Duodenal mucosa (tissue), 2 donors: ENCODE data around the gene PBX1.

Experiments used
- H3K27ac ChIP-seq: one replicate; pipeline ENCODE4 v1.7.0; 2013; ENCODE audit warnings: low read depth, low read length
- H3K27me3 ChIP-seq, 2 donors: one replicate each; pipeline ENCODE4 v1.7.0; 2013; ENCODE audit warnings: low read length in 2 of 2, control low read depth in 1 of 2; ENCODE audit not compliant: insufficient read depth in 2 of 2, control insufficient read depth in 1 of 2
- H3K36me3 ChIP-seq, 2 donors: one replicate each; pipeline ENCODE4 v1.7.0; 2013; ENCODE audit warnings: low read length in 2 of 2, control low read depth in 1 of 2; ENCODE audit not compliant: insufficient read depth in 2 of 2, control insufficient read depth in 1 of 2
- H3K4me1 ChIP-seq, 2 donors: one replicate each; pipeline ENCODE4 v1.7.0; 2013; ENCODE audit warnings: low read length in 2 of 2, control low read depth in 1 of 2; ENCODE audit not compliant: insufficient read depth in 2 of 2, control insufficient read depth in 1 of 2
- H3K4me3 ChIP-seq, 2 donors: one replicate each; pipeline ENCODE4 v1.7.0; 2013; ENCODE audit warnings: low read length in 2 of 2, low read depth in 1 of 2
- H3K9ac ChIP-seq, 2 donors: one replicate each; pipeline ENCODE4 v1.7.0; 2013; ENCODE audit warnings: low read length in 2 of 2, low read depth in 1 of 2
- H3K9me3 ChIP-seq, 2 donors: one replicate each; pipeline ENCODE4 v1.7.0; 2013; ENCODE audit warnings: low read length in 2 of 2, control low read depth in 1 of 2; ENCODE audit not compliant: control insufficient read depth in 1 of 2

PBX1 gene

DNA sequence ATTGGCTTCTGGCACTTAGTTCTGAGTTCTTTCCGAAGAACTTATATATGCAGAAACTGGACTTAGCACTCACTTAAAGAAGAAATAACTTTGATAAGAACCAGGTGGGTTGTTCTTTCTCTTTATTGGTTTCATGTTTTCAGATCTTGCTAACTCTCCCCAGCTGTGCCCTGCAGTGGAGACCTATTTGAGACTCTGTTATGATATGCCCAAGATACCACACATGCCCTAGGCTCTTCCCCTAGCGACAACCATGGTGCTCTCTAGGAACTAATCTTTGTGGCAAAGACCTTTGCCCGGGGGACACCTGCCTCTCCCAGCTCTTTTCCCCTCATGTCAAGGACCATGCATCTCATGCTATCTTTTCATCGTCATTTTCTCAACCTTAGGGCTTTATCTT, 128.8 kb downstream of the PBX1 start:
- Histone ChIP-seq H3K27me3 (no peaks in the 10 kb centered on the region), H3K36me3 (no peaks in the 10 kb centered on the region), H3K9ac (no peak overlapping the region), H3K27ac (no peak overlapping the region), H3K9me3 (no peaks in the 10 kb centered on the region), H3K4me1 (peaks cover 29 to 58% of the 10 kb centered on the region in 2 donors), H3K4me3 (no peak overlapping the region)

DNA sequence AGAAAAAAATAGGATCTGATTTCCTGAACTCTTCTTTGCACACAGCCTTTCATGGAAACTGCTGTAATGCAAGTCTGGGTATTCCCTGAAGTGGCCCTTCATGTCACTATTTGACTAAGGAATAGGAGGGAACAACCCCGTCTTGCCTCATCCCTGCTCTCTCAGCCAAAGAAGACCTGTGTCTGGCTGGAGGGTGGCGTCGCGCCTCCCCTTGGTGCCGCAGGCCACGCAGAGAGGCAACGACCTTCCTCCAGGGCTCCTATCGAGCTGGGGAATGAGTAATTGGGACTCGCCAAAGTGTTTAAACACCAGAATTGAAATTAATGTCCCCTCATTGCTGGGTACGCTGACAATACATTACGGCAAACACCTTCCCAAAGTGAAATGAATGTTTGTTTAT, 129.8 kb downstream of the PBX1 start:
- Histone ChIP-seq H3K4me3 (no peak overlapping the region), H3K27ac (no peak overlapping the region), H3K9me3 (no peaks in the 10 kb centered on the region), H3K27me3 (no peaks in the 10 kb centered on the region), H3K4me1 (peaks cover 20 to 53% of the 10 kb centered on the region in 2 donors), H3K36me3 (no peaks in the 10 kb centered on the region), H3K9ac (no peak overlapping the region)

DNA sequence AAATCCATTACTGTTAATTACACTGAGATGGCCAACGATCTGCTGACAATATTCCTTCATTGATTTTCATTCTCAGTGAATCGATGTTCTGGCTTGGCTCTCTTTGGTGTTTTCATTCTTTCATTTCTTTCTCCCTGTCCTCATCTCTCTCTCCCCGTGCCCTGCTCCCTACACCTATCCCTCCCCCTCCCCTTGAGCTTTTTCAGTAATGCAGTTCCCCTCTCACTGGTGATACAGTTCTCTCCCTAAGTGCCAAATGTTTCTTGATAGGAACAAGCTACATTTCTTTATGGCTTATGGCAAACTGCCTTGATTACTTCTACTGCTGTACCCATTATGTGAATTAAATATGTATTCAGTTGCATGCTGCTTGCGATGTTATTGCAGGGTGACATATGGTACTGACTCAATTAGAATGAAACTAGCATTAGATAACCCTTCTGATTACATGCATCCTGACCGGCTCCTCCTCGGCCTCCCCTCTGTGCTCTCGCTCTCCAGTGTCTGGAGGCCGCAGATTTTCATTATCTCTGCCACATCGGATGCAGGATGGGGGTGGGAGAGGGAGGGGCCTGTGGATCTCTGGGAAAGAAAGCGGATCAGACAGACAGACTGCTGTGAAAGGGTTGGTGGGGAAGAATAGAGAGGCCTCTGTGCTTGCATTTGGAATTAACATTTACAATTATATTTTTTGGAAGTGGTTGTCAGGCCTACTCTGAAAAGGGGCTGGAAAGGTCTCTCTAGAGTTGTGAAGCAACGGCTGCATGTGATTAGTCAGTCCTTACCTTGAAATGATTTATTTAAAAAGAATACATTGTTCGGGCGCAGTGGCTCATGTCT, 130.9 kb downstream of the PBX1 start:
- Histone ChIP-seq H3K27me3 (no peaks in the 10 kb centered on the region), H3K27ac (no peak overlapping the region), H3K9ac (no peak overlapping the region), H3K9me3 (no peaks in the 10 kb centered on the region), H3K4me3 (no peak overlapping the region), H3K36me3 (no peaks in the 10 kb centered on the region), H3K4me1 (peaks cover 21 to 53% of the 10 kb centered on the region in 2 donors)

DNA sequence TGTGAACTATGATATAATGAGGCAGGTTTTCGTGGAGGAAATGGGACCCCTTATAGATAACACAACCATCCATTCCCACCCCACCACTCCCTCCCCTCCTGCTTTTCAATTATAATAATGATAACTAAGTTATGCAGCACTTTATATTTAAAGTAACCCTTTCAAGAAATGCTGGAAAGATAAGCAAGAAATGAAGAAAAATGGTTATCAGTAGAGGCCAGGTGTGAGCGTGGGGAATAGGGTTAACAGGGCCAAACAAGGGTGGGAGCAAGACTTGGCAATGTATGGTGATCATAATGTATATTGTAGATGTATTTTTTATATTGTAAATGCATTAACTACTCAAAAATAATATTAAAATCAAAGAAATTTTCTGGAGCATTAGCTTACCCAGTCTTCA, 133.4 kb downstream of the PBX1 start:
- H3K4me3 ChIP-seq: no peak overlapping the region
- no peaks in the 10 kb centered on the region for H3K27me3 ChIP-seq
- no peak overlapping the region for H3K27ac ChIP-seq
- no peaks in the 10 kb centered on the region for H3K36me3 ChIP-seq
- H3K4me1 ChIP-seq: peaks cover 11 to 46% of the 10 kb centered on the region in 2 donors
- H3K9ac ChIP-seq: no peak overlapping the region
- H3K9me3 ChIP-seq: no peaks in the 10 kb centered on the region

DNA sequence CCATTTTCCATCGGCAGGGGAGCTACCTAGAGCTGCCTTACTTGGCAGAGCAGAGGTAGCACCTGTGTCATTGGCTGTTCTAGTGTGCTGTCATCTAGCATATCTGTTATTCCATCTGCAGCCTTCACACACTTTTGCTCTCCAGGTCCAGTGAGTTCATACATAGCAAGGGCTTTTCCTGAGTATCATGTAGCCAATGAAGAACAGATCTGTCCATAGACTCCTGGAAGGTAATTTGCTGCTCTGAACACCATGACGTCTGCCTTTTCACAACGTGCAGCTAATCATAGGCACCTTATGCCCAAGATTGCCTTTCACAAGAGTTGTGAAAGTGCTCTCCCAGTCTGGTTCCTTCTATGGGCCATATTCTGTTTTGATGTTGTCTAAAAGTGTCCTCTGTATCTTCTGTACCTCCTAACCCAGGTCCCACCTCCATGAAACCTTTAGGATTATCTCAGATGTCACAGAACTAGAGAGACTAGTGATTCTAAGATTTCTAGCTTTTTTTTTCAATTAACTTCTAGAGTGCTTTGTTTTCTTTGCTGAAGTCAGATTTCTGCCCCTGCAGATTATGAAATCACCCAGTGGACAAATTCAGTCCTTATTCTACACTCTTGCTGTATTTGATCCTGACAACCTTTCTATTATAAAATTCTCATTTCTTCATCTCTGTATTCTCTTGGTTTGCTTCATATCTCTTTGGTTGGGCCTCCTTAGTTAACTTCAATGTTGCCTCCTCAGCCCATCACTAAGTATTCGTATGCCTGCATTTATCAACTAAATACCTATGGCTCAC, 134.8 kb downstream of the PBX1 start:
- H3K9me3 ChIP-seq: no peaks in the 10 kb centered on the region
- H3K36me3 ChIP-seq: no peaks in the 10 kb centered on the region
- no peaks in the 10 kb centered on the region for H3K27me3 ChIP-seq
- no peak overlapping the region for H3K9ac ChIP-seq
- no peak overlapping the region for H3K4me3 ChIP-seq
- peaks cover 11 to 33% of the 10 kb centered on the region in 2 donors for H3K4me1 ChIP-seq
- H3K27ac ChIP-seq: no peak overlapping the region

DNA sequence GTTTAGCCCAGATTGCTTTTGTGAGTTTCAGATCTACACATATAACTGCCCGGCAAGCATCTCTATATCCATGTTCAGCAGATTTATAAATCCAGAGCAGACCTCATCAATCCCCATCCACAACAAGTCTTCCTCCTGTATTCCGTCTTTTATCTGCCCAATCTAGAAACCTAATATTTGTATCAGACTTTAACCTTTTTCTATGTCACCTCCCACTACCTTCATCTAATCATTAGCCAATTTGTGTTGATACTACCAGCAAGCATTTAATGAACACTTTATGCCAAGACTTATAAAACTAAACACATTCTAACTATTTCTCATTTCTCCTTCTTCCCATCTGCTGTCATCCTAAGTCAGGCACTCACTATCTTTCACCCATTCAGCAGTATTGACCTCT, 135.5 kb downstream of the PBX1 start:
- Histone ChIP-seq H3K9me3 (no peaks in the 10 kb centered on the region), H3K36me3 (no peaks in the 10 kb centered on the region), H3K27me3 (no peaks in the 10 kb centered on the region), H3K4me3 (no peak overlapping the region), H3K27ac (no peak overlapping the region), H3K4me1 (peaks cover 11 to 30% of the 10 kb centered on the region in 2 donors), H3K9ac (no peak overlapping the region)

DNA sequence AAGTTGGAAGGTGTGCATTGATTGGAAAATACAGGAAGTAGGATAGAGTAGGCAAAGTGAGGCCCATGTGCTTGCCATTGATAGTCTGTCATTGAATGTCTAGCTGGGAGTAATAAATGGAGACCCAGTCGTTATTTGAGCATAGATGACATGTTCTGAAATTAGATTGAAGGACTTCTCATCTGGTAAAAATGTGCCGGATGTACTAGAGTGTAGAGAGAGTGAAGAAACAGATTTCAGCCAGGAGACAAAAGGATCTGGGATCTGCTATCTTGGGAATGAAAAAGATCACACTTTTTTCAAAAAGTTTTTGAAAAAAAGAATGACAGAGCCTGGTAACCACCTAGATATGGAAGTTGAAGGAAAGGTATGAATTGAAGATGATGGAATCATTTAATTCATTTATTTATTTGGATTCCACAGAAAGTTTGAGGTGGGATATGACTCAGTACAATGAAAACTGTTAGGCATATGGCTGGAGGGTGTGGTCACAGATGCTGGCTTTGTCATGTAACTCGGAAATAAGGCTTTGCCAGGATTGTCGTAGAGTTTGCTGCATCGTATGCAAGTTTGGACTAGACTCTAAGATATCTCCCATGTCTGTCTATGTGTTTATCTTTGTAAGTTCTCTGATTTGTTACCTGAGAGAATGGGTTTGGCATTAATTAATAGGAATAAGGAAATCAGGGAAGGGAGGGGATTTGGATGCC, 137.1 kb downstream of the PBX1 start:
- H3K4me3 ChIP-seq: no peak overlapping the region
- no peaks in the 10 kb centered on the region for H3K36me3 ChIP-seq
- no peaks in the 10 kb centered on the region for H3K9me3 ChIP-seq
- peaks cover 11 to 22% of the 10 kb centered on the region in 2 donors for H3K4me1 ChIP-seq
- H3K27ac ChIP-seq: no peak overlapping the region
- no peak overlapping the region for H3K9ac ChIP-seq
- H3K27me3 ChIP-seq: no peaks in the 10 kb centered on the region

DNA sequence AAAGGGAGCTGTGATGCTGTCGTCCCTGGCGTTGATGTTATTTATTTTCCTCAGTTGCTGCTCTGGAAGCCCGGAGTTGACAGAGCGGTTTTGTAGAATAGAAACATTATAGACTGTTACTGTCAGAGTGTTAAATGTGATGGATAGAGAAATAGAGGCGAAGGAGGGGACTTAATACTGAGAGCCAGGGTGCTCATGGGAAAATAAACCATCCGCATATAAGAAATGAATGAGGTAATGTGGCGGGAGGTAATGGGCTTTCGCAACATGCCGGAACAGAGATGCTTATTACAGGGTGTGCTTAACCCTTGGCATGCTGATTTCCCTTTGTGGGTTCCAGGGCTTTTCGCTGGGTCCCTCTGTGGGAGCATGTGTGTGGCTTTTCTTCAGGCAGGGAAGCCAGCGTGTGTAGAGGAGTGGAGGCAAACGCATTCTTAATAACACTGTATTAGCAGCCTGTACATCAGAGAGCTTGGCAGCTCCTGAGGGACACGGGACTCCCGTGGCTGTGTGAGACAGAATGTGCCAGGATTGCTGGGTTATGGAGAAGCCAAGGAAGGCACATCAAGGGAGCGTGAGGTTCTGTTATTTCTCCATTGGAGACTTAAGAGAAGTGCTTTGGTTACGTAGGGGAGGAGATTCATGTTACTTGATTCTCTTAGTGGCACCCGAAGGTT, 141.0 kb downstream of the PBX1 start:
- H3K9ac ChIP-seq: no peak overlapping the region
- H3K36me3 ChIP-seq: no peaks in the 10 kb centered on the region
- no peaks in the 10 kb centered on the region for H3K9me3 ChIP-seq
- H3K4me1 ChIP-seq: peaks cover under 1 to 5% of the 10 kb centered on the region in 2 donors
- H3K4me3 ChIP-seq: no peak overlapping the region
- H3K27ac ChIP-seq: no peak overlapping the region
- no peaks in the 10 kb centered on the region for H3K27me3 ChIP-seq

DNA sequence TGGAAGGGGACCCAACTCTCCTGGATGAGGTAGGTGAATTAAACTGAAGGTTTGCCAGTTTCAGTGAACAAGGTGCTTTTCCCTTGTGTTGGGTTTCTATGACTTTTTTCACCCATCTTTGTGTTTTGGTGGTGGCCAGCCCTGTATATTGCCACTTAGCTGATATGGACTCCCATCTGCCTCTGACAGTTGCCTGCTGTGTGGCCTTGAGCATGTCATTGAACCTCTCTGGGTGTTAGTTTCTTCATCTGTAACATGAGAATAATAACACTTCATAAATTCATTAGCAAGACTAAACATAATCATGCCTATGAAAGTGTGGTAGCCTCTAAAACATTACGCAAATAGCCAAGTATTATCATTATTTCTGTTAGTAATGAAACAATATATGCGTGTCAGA, 141.7 kb downstream of the PBX1 start:
- H3K36me3 ChIP-seq: no peaks in the 10 kb centered on the region
- no peak overlapping the region for H3K4me3 ChIP-seq
- H3K4me1 ChIP-seq: peaks cover 0 to under 1% of the 10 kb centered on the region in 2 donors
- H3K27me3 ChIP-seq: no peaks in the 10 kb centered on the region
- no peak overlapping the region for H3K27ac ChIP-seq
- H3K9me3 ChIP-seq: no peaks in the 10 kb centered on the region
- no peak overlapping the region for H3K9ac ChIP-seq
